Neuronal stem cell (in vitro differentiated cells): Measurements from ENCODE around the gene ARRDC3.
"Not testable (repeated sequence)": the region's sequence is repeated elsewhere in the genome, so short reads cannot be mapped to it uniquely, and the experiment has no call there.

Experiments
- DNase-seq: peaks from one replicate; pipeline ENCODE4 v3.0.0-alpha.2; 2013; ENCODE audit warnings: low spot score
- H2AFZ ChIP-seq: one replicate; pipeline ENCODE4 v1.6.1; 2013; ENCODE audit warnings: mild to moderate bottlenecking, low read length, inconsistent platforms
- H2AK5ac ChIP-seq: 2 replicates; pipeline ENCODE4 v1.6.1; 2013; ENCODE audit warnings: low read depth, mild to moderate bottlenecking, inconsistent platforms, low read length, moderate library complexity, mixed read lengths
- H2BK120ac ChIP-seq: 2 replicates; pipeline ENCODE4 v1.6.1; 2013; ENCODE audit warnings: low read depth, mild to moderate bottlenecking, inconsistent platforms, low read length, moderate library complexity, mixed read lengths
- H2BK12ac ChIP-seq: one replicate; pipeline ENCODE4 v1.6.1; 2013; ENCODE audit warnings: low read length, inconsistent platforms
- H2BK15ac ChIP-seq: 2 replicates; pipeline ENCODE4 v1.6.1; 2013; ENCODE audit warnings: mild to moderate bottlenecking, low read length, inconsistent platforms, mixed read lengths
- H2BK5ac ChIP-seq: one replicate; pipeline ENCODE4 v1.6.1; 2013; ENCODE audit warnings: inconsistent platforms, mild to moderate bottlenecking, low read length, moderate library complexity
- H3K14ac ChIP-seq: one replicate; pipeline ENCODE4 v1.6.1; 2013; ENCODE audit warnings: low read length, inconsistent platforms
- H3K18ac ChIP-seq: 2 replicates; pipeline ENCODE4 v1.6.1; 2013; ENCODE audit warnings: low read length, inconsistent platforms
- H3K23ac ChIP-seq: 2 replicates; pipeline ENCODE4 v1.6.1; 2013; ENCODE audit warnings: low read depth, mild to moderate bottlenecking, mixed read lengths, low read length, inconsistent platforms; ENCODE audit not compliant: poor library complexity
- H3K27ac ChIP-seq: replicated peaks from 3 replicates; pipeline ENCODE4 v1.5.1; 2013; ENCODE audit warnings: low read length, inconsistent platforms
- H3K27me3 ChIP-seq, 3 experiments: 2 replicates each; pipeline ENCODE4 v1.6.1; 2013; ENCODE audit warnings: low read length in 3 of 3, mild to moderate bottlenecking in 2 of 3, inconsistent platforms in 1 of 3, low read depth in 1 of 3, mixed read lengths in 1 of 3, moderate library complexity in 1 of 3; ENCODE audit not compliant: control insufficient read depth in 3 of 3, insufficient read depth in 3 of 3
- H3K36me3 ChIP-seq, 2 donors: replicated peaks in 1 of 2; 2 replicates each; pipeline ENCODE4 v1.6.1; 2013; ENCODE audit warnings: low read length in 2 of 2; ENCODE audit not compliant: control insufficient read depth in 2 of 2, insufficient read depth in 2 of 2
- H3K4ac ChIP-seq: 2 replicates; pipeline ENCODE4 v1.6.1; 2013; ENCODE audit warnings: inconsistent platforms, mild to moderate bottlenecking, low read length, moderate library complexity
- H3K4me1 ChIP-seq, 2 donors: 1 replicate in 1 of 2; 2 replicates in 1 of 2; pipeline ENCODE4 v1.6.1; 2013; ENCODE audit warnings: low read length in 2 of 2, low read depth in 1 of 2; ENCODE audit not compliant: control insufficient read depth in 2 of 2, insufficient read depth in 1 of 2
- H3K4me2 ChIP-seq: one replicate; pipeline ENCODE4 v1.6.1; 2013; ENCODE audit warnings: mild to moderate bottlenecking, low read length, inconsistent platforms; ENCODE audit not compliant: insufficient read depth, poor library complexity, severe bottlenecking
- H3K4me3 ChIP-seq, 2 donors: 2 replicates each; pipeline ENCODE4 v1.5.1; 2013; ENCODE audit warnings: low read length in 2 of 2, mild to moderate bottlenecking in 2 of 2, inconsistent platforms in 1 of 2, moderate library complexity in 1 of 2
- H3K79me1 ChIP-seq: one replicate; pipeline ENCODE4 v1.6.1; 2013; ENCODE audit warnings: low read depth, mild to moderate bottlenecking, inconsistent platforms, low read length, moderate library complexity
- H3K9ac ChIP-seq: one replicate; pipeline ENCODE4 v1.6.1; 2013; ENCODE audit warnings: mild to moderate bottlenecking, low read depth, low read length, inconsistent platforms; ENCODE audit not compliant: poor library complexity
- H3K9me3 ChIP-seq, 2 donors: replicated peaks in 1 of 2; 2 replicates each; pipeline versions ENCODE3 to v1.6.1; 2013; ENCODE audit warnings: low read length in 2 of 2, mild to moderate bottlenecking in 2 of 2, inconsistent platforms in 1 of 2, low read depth in 1 of 2, mixed read lengths in 1 of 2, moderate library complexity in 1 of 2; ENCODE audit not compliant: control insufficient read depth in 2 of 2, insufficient read depth in 1 of 2
- H4K8ac ChIP-seq: one replicate; pipeline ENCODE4 v1.6.1; 2013; ENCODE audit warnings: low read depth, mild to moderate bottlenecking, inconsistent platforms, low read length, moderate library complexity
- H4K91ac ChIP-seq: one replicate; pipeline ENCODE4 v1.6.1; 2013; ENCODE audit warnings: low read length, low read depth, mild to moderate bottlenecking, inconsistent platforms; ENCODE audit not compliant: poor library complexity
- WGBS, 2 donors: extraction: QIAGEN DNeasy Blood & Tissue Kit; methylation state at CpG; one replicate each; pipeline ENCODE4 v1.1.7; 2013; ENCODE audit warnings: missing lambda C conversion rate in 2 of 2, mixed read lengths in 1 of 2; ENCODE audit not compliant: insufficient read length in 2 of 2, insufficient replicate concordance in 1 of 2; ENCODE audit errors: extremely low coverage in 2 of 2; 5-methylcytosine and 5-hydroxymethylcytosine counted together

Gene ARRDC3

DNA sequence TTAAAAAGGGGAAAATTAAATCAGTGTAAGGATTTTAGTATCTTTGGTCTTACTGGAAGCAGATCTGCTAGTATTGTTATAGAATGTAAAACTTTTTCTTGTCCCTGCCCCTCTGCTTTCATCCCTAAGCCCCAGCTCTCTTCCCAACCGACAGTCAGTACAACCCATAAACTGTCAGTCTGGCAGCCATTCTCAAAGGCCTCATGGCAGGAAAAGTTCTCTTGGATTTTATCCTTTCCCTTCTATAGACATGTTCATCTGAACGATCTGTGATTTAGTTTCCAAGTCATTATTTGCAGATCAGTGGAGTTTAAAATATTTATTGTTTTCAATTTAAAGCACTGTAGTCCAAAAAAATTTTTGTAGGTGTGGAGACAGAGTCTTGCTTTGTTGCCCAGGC lies 39.2 kb downstream of the ARRDC3 start:
- Histone ChIP-seq H3K27ac (no peak overlapping the region), H2BK12ac (no peak overlapping the region), H3K14ac (no peak overlapping the region), H2BK5ac (no peak overlapping the region), H3K36me3 (no peaks in the 10 kb centered on the region), H2AFZ (no peak overlapping the region), H3K9ac (no peak overlapping the region), H3K79me1 (no peaks in the 10 kb centered on the region), H3K9me3 (peaks cover 0 to 9% of the 10 kb centered on the region in 2 donors), H2BK15ac (no peak overlapping the region), H3K18ac (no peak overlapping the region), H2BK120ac (no peak overlapping the region), H3K4ac (no peak overlapping the region), H3K4me2 (no peak overlapping the region), H3K4me3 (no peak overlapping the region), H3K23ac (no peak overlapping the region), H2AK5ac (no peak overlapping the region), H4K8ac (no peak overlapping the region), H3K4me1 (no peaks in the 10 kb centered on the region), H4K91ac (no peak overlapping the region), H3K27me3 (peaks cover 0 to 17% (median 0%) of the 10 kb centered on the region in 3 experiments)
- no peak for DNase-seq
- WGBS, 2 donors: no CpG with 5 or more reads among the region's 2 CpGs

DNA sequence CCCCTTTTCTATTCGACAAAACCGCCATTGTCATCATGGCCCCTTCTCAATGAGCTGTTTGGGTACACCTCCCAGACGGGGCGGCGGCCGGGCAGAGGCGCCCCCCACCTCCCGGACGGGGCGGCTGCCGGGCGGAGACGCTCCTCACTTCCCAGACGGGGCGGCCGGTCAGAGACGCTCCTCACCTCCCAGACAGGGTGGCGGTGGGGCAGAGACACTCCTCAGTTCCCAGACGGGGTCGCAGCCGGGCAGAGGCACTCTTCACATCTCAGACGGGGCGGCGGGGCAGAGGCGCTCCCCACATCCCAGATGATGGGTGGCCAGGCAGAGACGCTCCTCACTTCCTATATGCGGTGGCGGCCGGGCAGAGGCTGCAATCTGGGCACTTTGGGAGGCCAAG lies 40.2 kb downstream of the ARRDC3 start:
- H2AFZ ChIP-seq, H3K4me3 ChIP-seq, H3K18ac ChIP-seq, H3K23ac ChIP-seq, DNase-seq, H2BK5ac ChIP-seq, H3K4me2 ChIP-seq, H3K27ac ChIP-seq, H2AK5ac ChIP-seq, H3K4ac ChIP-seq, H2BK15ac ChIP-seq, H3K9me3 ChIP-seq, H4K91ac ChIP-seq, H3K36me3 ChIP-seq, H3K79me1 ChIP-seq, H3K14ac ChIP-seq, H2BK120ac ChIP-seq, H2BK12ac ChIP-seq, H3K4me1 ChIP-seq, H4K8ac ChIP-seq, H3K9ac ChIP-seq: not testable (repeated sequence)
- peaks cover 0 to 11% (median 0%) of the 10 kb centered on the region in 3 experiments for H3K27me3 ChIP-seq
- WGBS, 2 donors: no CpG with 5 or more reads among the region's 29 CpGs

DNA sequence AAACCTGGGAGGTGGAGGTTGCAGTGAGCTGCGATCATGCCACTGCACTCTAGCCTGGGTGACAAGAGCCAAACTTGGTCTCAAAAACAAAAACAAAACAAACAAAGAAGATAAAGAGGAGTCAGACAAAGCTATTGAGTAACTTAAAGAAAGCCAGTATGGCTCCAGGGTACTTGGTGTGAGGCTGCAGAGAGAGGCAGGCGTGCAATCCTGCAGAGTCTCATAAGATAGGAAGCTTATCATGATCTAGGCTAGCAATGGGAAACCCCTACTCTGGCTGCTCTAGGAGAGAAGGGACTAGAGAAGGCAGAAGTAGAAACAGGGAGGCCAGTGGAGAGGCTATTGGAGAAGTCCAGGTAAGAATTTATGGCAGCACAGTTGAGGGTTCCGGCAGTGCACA lies 42.0 kb downstream of the ARRDC3 start:
- H3K4me2 ChIP-seq: no peak overlapping the region
- no peak overlapping the region for H2BK12ac ChIP-seq
- no peak overlapping the region for H3K14ac ChIP-seq
- peaks cover 0 to 3% (median 0%) of the 10 kb centered on the region in 3 experiments for H3K27me3 ChIP-seq
- no peaks in the 10 kb centered on the region for H3K79me1 ChIP-seq
- H3K27ac ChIP-seq: no peak overlapping the region
- H2BK120ac ChIP-seq: no peak overlapping the region
- H3K18ac ChIP-seq: peak overlapping the region; percentile 23
- H4K8ac ChIP-seq: no peak overlapping the region
- no peak overlapping the region for H2BK5ac ChIP-seq
- no CpG with 5 or more reads among the region's 3 CpGs for WGBS, 2 donors
- H3K23ac ChIP-seq: no peak overlapping the region
- H2AK5ac ChIP-seq: no peak overlapping the region
- no peak for DNase-seq
- no peaks in the 10 kb centered on the region for H3K4me1 ChIP-seq
- H2BK15ac ChIP-seq: no peak overlapping the region
- H4K91ac ChIP-seq: no peak overlapping the region
- H3K9me3 ChIP-seq: peaks cover 0 to 3% of the 10 kb centered on the region in 2 donors
- no peak overlapping the region for H3K9ac ChIP-seq
- H3K36me3 ChIP-seq: no peaks in the 10 kb centered on the region
- no peak overlapping the region for H3K4me3 ChIP-seq
- H2AFZ ChIP-seq: no peak overlapping the region
- H3K4ac ChIP-seq: no peak overlapping the region

DNA sequence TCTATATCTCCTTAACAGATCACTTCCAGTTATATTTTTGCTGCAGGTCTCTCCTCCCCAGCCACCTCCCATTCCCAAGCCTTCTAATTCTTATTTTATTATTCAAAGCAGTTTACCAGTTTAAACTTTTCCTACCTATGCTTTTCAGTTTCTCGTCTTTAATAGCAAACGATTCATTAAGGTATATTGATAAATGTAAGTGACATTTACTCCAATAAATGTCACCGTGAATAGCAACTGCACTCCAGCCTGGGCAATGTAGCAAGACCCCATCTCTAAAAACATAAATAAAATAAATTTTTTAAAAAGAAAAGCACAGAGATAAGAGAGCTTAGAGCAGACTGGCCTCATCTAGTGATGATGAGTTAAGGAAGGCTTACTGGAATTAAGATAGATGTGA lies 42.6 kb downstream of the ARRDC3 start:
- Histone ChIP-seq H3K9me3 (peaks cover 0 to 3% of the 10 kb centered on the region in 2 donors), H2BK15ac (no peak overlapping the region), H3K4me2 (no peak overlapping the region), H3K27ac (no peak overlapping the region), H3K14ac (no peak overlapping the region), H3K23ac (no peak overlapping the region), H2BK120ac (no peak overlapping the region), H3K4ac (no peak overlapping the region), H2BK5ac (no peak overlapping the region), H3K79me1 (no peaks in the 10 kb centered on the region), H3K9ac (no peak overlapping the region), H2AFZ (no peak overlapping the region), H3K36me3 (no peaks in the 10 kb centered on the region), H2AK5ac (no peak overlapping the region), H2BK12ac (no peak overlapping the region), H4K8ac (no peak overlapping the region), H4K91ac (no peak overlapping the region), H3K4me3 (no peak overlapping the region), H3K18ac (no peak overlapping the region), H3K4me1 (no peaks in the 10 kb centered on the region), H3K27me3 (no peaks in the 10 kb centered on the region)
- DNase-seq: no peak
- WGBS, 2 donors: no CpG with 5 or more reads among the region's 3 CpGs
